GM21529 (cell line): ENCODE data around the gene PANK4.
"Not testable (repeated sequence)": the region's sequence is repeated elsewhere in the genome, so short reads cannot be mapped to it uniquely, and the experiment has no call there.

Experiments used
- ATAC-seq: cut with Tn5 transposase; IDR thresholded peaks from one replicate; pipeline ENCODE4 v1.9.1; 2021; ENCODE audit not compliant: unreplicated experiment

The PANK4 gene

DNA sequence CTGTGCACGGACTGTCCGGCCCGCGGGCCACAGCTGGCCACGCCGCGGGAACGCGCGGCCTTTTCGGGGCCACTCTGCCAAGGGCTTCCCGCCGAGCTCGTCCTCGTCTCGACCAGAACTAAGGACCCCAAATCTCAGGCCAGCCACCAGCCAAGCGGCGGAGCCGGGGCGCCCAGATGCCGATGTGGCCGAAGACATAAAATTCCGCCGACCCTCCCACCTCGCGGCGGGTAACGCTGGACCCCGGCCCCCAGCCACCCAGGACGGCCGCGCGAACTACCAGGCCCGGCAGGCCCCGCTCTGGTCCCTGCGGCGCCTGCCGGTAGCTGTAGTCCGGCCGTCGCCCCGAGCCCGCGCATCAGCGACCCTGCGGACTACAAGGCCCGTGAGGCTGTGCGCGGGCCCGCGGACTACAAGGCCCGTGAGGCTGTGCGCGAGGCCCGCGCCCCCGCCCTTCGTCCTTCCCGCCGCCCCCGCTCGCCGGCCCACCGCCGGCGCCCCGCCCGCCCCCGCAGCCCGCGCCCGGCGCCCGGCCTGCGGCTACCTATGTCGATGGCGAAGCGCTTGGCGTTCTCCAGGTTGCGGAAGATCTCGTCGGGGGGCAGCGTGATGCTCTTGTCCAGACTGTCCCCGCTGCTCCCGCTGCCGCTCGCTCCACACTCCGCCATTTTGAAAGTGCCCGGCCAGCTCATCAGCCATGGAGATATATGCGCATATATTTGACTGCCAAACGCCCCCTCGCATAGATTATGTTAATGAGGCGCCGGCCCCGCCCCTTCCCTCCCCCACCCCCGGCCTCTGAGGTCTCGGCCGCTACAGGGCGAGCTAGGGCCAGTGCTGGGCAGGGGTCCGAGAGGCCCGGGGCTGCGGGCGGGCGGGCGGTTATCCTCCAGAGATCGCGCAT is at the start of gene PANK4:
Gene PANK4, minus strand, starts transcription at position 677 of the 904 bp plus-strand sequence. Its CDS starts 9 bp downstream, at position 668.
- ATAC-seq = peak; percentile 77

DNA sequence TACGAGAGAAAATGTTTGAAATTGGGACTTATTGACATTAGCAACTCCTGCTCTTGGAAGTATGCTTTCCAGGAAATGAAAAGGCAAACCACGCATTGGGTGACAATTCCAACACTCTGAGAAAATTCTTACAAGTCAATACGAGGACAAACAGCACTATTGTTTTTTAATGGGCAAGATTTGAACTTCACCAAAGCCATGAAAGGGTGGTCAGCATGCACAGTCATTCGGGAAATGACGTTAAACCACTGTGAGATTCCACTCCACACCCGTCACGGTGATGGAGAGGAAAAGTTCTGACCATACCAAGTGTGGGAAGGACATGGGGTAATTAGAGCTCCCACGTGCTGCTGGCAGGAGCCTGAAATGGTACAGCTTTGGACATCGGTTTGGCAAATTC is 48.0 kb upstream of the PANK4 start:
- ATAC-seq = no peak

DNA sequence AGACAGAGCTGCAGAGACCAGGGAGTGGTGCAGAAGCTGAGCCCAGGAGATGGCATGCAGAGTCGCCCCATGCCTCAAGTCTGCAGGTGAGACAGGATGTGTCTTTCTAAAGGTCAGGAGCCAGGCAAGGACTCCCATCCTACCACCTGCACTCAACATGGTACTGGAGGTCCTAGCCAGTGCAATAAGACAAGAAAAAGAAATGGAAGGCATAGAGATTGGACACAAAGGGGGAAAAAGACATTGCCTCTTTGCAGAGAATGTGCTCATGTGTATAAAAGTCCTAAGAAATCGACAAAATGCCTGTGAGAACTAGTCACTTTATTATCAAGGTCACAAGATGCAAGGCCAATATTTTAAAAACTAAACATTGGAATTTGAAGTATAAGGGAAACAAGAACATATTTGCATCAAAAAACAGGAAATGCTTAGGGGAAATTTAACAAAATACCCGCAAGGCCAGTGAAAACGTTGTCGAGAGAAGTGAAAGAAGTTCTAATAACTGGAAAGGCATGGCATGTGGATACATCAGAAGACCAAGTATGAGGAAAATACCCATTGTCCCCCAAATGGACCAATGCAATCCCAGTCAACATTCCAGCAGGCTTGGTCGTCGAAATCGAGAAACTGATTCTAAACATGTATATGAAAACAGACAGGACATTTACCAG is 47.0 kb upstream of the PANK4 start:
- no peak for ATAC-seq

DNA sequence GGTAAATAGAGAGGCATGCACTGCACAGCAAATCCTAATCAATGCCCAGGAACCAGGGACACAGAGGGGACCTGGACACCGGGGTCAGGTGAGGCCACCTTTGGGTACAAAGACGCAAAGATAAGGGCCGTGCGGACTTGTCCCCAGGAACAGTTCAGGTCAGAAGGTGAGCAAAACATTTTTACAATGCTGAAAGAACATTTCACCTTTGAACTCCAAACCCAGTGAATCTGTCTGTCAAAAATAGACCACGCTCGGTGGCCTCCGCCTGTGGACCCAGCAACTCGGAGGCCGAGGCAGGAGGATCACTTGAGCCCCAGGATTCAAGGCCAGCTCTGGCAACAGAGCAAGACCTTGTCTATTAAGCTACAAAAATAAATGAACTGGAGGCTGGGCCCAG is 45.0 kb upstream of the PANK4 start:
- no peak for ATAC-seq

DNA sequence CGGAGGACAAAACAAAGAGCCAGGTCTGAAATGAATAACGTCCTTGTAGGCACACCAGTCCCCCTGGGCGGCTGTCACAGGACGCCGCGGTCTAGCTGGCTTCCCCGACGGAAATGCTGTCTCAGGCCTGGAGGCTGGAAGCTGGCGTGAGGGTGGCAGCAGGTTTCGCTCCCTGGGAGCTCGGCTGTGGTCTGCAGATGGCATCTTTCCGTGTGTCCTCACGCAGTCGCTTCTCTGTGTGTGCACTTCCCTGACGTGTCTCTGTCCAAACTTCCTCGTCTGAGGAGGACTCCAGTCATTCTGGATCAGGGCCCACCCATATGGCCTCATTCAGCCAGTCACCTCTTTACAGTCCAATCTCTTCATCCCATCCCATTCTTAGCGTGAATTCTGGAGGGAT is 43.9 kb upstream of the PANK4 start:
- ATAC-seq = no peak

GRCh38 chr1:2569703-2570102 is 43.3 kb upstream of the PANK4 start:
- not testable (repeated sequence) for ATAC-seq

DNA sequence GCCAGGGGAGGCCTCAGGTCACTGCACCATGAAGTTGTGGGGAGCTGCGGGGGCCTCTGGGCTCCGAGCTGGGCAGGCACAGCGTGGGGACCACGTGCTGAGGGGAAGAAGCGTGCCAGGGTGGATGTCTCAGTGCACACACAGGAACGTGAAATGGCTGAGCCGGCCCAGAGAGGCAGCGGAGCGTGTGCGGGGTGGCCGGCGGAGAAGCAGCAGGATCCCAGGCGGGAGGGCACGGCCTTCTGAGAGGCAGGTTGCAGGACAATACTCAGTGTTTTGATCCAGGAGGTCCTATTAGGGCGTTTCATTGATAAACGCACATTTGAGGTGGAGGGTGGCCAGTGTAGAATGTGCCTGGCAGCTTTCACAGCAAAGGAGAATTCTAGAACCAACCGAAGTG is 42.7 kb upstream of the PANK4 start:
- ATAC-seq = no peak

DNA sequence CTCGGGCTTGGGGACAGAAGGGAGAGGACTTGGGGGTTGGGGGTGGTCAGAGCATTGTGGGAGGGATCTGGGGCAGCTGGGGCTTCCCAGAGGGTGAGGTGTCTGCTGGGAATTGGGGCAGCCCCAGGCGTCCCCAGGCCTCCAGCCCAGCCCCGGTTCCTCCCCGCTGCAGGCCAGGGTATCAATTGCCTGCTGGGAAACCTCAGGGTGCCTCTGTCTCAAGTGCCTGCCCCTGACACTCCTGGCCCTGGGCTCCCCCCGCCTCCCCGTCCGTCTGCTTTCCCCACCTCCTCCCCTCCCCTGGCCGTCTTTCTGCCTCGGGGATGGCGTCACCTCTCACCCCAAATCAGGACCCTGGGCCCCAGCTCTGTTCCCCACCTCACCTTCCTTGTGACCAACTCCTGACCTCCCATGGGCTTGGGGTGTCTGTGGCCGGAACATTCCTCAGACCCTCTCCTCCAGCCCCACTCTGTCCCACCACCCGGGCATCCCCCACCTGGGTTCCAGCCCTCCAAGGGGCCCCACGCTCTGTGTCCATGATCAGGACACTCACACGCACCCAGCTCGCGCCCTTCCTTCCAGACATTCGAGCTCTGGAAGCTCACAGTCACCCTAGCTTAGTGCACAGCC is 41.9 kb upstream of the PANK4 start:
- ATAC-seq = not testable (repeated sequence)

DNA sequence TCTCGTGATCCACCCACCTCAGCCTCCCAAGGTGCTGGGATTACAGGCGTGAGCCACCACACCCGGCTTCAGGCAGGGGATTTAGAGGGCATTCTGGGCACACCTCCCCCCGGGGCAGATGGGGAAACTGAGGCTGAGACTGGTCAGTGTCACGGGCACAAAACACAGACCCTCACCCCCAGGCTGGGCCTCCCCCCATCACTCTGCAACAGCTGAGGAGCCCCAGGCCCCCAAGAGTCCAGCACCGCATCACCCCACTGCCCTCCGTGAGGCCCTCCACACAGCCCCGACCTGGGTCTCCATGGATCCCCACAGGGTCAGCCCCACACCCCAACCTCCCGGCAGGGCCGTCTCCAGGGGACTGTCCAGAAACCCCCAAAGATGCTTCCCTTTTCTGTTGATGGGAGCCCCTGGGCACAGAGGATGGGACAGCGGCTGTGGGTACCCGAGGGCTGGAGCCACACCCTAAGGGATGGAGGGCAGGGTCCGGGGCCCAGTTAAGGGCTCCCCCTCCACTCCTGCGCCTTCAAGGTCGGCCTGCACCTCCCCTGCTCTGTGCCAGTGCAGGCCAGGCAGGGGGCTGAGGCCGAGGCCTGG is 40.8 kb upstream of the PANK4 start:
- no peak for ATAC-seq

- ATAC-seq = no peak
Measured at GRCh38 chr1:2566101-2567045, 40.0 kb upstream of the PANK4 start.

DNA sequence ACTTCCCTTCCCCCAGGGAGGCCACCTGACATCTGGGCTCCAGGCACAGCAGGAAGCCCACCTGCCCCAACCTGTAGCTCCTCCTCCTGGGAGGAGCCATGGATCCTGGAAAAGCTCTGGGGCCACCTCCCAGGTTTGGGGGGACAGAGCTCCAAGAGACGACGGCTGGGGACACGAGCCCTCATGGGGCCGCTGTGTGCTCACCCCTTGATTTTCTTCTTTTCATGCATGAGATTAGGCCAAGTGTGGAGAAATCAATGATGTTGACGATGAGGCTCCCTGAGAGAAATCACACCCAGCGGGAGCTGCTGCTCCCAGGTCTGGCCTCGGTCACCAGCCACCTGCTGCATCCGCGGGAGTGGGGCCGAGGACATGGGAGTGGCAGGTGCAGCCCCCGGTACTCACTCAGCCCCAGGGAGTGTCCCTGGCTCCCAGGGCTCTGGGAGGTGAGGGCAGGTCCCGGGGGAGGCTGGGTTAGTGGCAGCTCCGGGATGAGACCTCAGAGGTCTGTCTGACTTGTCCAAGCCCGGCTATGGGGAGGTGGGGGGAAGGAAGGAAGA is 38.5 kb upstream of the PANK4 start:
- ATAC-seq = no peak

DNA sequence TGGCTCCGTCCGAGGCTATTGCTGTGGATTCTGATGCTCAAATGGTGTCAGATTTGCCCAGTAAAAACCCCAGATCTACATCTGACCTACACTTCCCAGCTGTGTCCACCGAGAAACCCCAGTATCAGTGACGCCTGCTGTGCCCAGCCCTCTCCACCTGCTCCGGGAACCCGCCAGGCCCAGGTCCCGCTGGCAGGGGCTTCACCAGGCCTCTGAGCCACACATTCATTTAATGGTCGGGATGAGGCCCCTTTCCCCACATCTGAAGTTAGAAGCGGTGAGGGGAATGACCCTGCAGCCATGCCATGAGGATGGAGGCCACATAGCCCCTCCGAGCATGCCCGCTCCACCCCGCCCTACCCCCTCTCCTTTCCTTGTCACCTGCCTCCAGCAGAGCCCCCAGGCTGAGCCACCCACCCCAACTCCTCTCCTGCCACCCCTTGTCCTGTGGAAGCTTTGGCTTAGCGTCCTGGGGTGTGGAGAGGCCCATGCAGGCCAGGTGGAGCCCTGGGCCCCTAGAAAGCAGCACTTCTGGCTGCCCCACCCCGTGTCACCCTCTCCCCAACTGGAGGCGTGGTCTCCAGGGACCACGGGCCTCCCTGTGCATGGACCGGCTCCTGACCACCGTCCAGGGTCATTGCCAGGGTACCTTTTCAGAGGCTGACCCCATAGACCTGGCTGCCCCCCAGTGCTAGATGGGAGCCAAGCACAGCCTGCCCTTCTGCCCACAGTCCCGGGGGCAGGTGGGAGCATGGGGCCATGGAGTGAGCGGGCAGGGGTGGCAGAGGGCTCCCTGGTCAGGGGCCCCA is 37.8 kb upstream of the PANK4 start:
- ATAC-seq = no peak

- ATAC-seq = no peak
Measured at GRCh38 chr1:2563205-2563604, 36.8 kb upstream of the PANK4 start.

- ATAC-seq = no peak
Measured at GRCh38 chr1:2561898-2562895, 35.8 kb upstream of the PANK4 start.

DNA sequence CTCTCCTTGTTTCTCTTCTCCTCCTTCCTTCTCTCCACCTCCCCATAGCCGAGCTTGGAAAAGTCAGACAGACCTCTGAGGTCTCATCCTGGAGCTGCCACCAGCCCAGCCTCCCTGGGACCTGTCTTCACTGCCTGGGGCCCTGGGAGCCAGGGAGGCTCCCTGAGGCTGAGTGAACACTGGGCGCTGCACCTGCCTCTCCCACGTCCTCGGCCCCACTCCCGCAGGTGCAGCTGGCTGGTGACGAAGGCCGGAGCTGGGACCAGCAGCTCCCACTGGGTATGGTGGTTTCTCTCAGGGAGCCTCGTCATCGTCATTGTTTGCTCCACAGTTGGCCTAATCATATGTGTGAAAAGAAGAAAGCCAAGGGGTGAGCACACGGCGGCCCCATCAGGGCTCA is 35.0 kb upstream of the PANK4 start:
- ATAC-seq = no peak

GRCh38 chr1:2560299-2561073 is 34.1 kb upstream of the PANK4 start:
- ATAC-seq = no peak
